LHCN-M2 (cell line): ENCODE results near the gene CDR2. TPM values are rescaled to one million over a fixed set of nuclear protein-coding genes. Genes with fewer than 3 reads are reported as not detected.
"Not testable (repeated sequence)": the region's sequence is repeated elsewhere in the genome, so short reads cannot be mapped to it uniquely, and the experiment has no call there.

Experiments used
- DNase-seq: peaks from one replicate; pipeline ENCODE4 v3.0.0-alpha.2; 2012; ENCODE audit warnings: low read depth
- polyA plus RNA-seq: library from polyadenylated mRNA; unstranded; fragments of >200 nt; gene quantifications from one replicate; pipeline ENCODE4 v1.2.1, GENCODE V29; 2012; ENCODE audit warnings: missing spikeins
- total RNA-seq: library from RNA; depleted of rRNA; stranded (reverse); fragments of >200 nt; gene quantifications from 2 replicates; pipeline ENCODE4 v1.2.3, GENCODE V29; 2014; rRNA removed

CDR2 gene
- total RNA-seq: 21.7 and 24.2 TPM in 2 replicates
- polyA plus RNA-seq: 15.5 TPM

DNA sequence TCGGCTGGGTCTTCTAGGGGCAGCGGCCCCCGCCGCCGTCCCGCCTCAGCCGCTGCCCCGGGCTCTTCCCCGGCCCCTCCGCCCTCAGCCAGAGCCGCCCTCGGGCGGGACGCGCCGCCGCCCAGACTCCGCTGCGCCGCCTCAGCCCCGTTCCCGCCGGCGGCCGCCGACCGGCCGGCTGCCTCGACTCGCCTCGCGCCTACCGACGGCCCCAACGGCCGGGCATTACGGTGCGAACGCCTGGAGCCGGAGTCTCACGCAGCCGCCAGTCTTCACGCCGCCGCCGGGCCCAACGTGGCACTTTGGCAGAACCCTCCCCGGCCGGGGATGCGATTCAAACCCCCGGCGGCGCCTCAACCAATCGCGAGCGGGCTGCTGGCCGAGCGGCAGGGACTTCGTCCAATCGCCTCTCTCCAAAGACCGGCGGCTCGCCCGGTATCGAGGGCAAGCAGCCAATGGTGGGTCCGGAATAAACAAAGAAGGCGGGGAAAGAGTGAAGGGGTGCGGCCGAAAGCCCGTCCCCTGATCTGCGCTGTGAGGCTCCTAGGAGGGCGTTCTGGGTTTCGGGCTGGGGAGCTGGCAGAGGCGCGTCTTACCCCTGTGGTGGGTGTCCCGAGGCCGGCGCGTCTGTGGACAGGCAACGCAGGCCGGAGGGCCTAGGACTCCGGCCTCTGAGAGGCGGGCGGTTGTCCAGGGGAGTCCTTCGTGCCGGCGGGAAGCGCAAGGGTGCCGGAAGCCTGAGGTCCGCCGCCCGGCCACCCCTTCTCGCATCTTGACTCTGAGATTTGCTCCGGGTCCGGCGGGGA is at the start of gene CDR2:
CDR2 (minus strand) TSS at position 309 of the 806 bp plus-strand sequence. CDS start 310 bp downstream, outside the sequence.
- peak; percentile 95 for DNase-seq

DNA sequence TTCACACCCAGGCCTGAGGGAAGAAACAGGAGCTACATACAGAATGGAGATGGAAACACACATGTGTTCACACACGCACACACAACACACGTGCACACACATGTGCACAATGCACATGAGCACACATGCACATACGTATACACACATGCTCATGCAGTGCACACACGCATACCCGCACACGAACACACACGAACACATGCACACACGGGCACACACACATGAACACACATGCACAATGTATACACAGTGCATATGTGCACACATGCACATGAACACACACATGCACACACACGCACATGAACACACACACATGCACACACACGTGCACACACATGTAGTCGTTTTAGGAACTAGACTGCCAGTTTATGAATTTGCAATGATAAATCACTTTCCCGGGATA is 49.3 kb upstream of the CDR2 start:
- DNase-seq: no peak

DNA sequence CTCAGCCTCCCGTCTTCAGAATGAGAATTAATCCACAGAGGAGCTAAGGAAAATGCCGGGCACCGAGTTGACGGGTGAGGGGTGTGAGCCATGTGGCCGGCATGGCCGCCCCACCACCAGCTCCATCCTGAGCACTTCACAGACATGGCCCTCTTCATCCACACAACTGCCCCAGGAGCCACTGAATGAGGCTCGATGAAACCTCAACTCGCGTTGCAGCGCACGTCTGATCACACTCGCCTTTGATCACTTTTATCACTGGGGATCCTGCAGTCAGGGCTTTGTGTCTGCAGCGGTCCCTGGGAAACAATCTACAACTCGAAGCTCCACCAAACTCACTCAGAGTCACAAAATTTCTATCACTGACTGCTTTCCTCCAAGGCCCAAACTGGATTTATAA is 46.7 kb upstream of the CDR2 start:
- DNase-seq: no peak

DNA sequence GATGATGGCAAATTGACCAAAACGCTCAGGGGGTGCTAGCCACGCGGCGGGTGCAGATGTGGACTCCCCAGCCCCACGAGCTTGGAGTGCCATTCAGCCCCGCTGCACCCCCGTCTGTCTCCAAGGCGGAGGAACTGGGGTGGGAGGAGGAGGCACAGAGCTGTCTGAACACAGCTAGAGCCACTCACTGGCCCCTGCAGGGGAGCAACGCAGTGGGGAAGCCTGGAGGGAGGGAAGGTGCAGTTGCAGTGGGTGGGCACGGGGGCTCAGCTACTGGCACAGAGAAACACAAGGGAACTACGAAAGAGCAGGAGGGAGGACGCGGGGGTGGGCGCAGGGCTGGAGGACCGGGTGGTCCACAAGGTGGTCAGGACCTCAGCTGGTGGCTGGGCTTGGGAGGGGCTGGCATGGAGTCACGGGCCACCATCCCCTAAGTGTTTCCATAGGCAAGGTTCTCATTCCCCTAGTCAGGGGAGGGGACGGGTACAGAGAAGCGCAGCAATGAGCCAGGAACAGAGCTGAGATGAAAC is 46.3 kb upstream of the CDR2 start:
- DNase-seq: no peak

DNA sequence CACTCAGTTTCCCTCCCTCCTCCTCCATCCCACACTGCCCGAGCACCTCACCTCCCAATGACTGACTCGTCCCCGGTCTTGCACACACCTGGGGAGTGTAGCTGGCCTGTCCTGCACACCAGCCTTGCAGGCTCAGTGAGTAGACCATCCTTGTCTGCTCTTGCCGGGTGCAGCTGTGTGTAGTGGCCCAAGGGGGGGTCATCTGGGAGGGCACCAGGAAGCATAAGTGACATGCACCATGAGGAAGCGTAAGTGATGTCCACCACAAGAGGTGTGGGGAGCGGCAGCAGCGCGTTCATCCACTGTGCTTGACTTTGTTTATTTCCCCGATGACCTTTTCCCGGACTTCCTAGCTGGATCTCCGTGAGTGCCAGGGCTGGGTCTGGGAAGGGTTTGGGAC is 45.5 kb upstream of the CDR2 start:
- no peak for DNase-seq

DNA sequence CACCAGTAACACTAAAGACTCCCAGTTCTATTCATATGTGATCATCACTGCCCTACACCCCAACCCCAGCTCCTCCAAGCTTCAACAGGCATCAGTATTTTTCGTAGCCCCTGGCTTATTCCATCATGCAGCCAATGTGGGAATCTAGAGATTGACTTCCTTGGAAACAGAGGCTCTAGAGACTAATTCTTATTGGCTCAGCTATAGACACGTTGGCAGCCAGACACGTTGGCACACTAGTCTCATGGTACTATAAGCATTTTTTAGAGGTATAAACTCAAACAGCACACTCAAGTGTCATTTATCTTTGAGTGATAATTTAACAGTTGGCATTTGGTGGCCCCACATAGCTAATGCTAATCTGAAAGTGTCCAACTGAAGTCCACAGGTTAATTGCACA is 44.4 kb upstream of the CDR2 start:
- DNase-seq: no peak

DNA sequence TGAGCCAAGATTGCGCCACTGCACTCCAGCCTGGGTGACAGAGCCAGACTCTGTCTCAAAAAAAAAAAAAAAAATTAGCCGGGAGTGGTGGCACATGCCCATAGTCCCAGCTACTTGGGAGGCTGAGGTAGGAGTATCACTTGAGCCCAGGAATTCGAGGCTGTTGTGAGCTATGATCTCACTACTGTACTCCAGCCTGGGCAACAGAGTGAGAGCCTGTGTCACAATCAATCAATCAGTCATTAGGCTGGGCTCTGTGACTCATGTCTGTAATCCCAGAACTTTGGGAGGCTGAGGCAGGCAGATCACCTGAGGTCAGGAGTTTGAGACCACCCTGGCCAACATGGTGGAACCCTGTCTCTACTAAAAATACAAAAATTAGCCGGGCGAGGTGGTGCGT is 43.4 kb upstream of the CDR2 start:
- not testable (repeated sequence) for DNase-seq

DNA sequence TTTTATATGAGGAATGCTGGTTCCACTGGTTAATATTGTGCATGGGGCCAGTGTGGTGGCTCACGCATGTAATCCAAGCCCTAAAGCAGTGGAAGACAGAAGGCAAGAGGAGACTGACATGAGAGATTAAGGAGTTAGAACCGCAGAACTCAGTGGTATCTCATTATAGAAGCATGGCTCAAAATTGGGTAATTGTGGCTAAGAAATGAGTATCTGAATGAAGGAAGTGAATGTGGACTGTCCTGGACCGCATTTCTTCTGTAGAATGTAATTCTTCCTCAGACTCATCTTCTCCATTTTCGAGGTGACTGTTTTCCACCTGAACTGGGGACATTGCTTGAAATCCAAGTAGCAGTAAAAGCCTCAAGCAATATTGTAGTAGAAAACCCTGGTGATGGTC is 42.6 kb upstream of the CDR2 start:
- DNase-seq: no peak

DNA sequence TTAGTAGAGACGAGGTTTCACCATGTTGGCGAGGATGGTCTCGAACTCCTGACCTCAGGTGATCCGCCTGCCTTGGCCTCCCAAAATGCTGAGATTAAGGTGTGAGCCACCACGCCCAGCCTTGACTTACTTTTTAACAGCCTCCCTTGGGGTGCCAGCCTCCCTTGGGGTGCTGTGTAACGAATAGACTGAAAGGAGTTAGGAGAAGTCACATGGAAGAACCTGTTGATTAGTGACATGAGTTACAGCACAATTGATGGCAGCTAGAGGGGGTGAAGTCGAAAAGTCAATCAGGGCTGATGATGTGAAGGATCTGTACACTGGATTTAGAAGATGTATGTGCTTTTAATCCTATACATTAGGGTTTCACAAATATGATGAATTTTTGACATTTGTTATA is 39.4 kb upstream of the CDR2 start:
- DNase-seq: no peak

DNA sequence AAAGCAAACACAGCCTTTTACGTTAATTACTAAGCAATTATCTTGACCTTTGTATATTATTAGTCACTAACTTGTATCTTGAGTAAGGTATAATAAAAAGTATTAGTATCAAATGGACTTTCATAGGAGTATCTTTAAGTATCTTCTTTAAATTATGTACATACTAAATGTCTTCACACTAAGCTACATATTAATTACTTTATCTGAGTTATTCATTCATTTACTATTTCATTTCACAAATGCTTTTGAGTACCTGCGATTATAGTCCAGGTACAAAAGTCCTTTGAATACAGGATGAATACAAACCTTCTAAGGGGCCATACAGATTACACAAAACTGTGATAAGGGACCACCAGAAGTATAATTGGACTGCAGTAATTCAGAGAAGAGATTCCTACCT is 33.1 kb upstream of the CDR2 start:
- no peak for DNase-seq

DNA sequence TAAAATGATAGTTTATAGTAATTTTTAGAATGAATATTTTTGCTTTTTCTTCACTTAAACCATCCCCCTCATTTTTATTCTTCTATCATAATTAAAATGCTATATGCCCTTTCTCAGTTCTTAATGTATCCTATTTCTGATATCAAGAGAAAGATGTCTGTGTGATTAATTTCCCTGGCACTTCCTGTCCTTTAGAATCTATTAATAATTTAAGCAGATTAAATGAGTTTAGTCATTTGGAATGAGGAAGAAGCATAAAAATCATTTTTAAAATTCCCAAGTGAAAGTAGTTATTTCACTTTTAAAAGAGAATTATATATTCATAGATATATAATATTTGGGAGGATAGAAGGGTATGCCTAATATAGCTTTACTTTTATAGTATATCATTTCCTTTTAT is 27.8 kb upstream of the CDR2 start:
- no peak for DNase-seq

DNA sequence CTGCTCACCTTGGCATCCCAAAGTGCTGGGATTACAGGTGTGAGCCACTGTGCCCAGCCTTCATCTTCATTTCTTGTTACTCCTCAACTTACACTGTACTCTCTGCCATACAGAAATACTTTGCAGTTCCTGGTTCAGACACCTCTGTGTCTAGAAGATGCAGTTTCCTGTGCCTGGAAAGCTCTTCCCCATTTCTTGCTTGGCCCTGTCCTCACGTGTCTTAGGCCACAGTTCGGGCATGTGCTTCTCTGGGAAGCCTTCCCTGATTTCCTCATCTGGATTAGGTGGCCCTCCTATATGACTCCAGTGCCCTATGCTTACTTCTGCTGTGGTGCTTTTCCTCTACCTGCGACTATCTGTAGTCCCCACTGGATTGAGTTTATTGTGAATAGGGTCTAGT is 26.5 kb upstream of the CDR2 start:
- DNase-seq: no peak

DNA sequence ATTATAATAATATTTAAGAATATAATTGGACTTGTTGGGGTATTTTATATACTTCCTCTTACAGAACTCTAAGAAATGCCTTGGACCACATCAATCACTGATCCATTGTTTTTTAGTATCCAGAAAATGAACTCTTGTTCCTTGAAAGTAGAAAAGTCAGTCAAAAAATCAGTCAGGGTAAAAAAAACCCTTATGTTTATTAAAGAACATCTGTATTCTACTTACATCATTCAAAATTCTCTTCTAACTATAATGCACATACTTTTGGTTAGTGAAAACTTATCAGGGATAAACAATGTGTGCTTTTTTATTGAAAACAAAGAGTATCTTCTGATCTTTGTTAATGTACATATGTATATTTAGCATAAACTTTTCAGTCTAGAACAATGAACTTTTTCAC is 23.5 kb upstream of the CDR2 start:
- DNase-seq: no peak

DNA sequence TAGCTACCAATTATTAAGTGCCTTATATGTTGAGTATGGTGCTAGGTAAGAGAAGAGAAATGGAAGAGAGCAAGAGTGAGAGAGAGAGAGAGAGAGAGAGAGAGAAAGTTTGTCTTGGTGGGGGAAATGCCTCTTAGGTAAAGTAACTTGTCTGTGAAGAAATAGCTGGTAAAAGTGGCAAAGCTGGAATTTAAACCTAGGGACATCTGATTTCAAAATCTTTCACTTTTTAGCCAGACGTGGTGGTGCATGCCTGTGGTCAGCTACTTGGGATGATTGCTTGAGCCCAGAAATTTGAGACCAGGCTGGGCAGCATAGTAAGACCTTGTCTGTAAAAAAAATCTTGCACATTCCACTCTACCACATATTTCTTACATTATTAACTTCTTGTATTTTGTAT is 23.0 kb upstream of the CDR2 start:
- peak; percentile 95 for DNase-seq

DNA sequence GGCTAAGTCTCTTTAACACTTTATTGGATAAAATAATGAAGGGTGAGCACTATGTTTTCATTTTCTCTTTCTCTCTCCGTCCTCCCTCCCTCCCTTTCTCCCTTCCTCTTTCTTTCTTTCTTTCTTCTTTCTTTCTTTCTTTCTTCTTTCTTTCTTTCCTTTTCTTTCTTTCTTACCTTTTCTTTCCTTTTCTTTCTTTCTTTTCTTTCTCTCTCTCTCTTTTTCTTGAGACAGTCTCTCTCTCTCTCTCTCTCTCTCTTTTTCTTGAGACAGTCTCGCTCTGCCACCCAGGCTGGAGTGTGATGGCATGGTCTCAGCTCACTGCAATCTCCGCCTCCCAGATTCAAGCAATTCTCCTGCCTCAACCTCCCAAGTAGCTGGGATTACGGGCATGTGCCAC is 21.5 kb upstream of the CDR2 start:
- DNase-seq: no peak

DNA sequence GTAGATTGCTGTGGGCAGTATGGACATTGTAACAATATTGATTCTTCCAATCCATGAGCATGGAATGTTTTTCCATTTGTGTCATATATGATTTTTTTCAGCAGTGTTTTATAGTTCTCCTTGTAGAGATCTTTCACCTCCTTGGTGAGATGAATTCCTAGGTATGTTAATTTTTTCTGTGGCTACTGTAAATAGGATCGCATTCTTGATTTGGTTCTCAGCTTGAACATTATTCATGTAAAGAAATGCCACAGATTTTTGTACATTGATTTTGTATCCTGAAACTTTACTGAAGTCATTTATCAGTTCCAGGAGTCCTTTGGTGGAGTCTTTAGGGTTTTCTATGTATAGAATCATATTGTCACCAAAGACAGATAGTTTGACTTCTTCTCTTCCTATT is 19.7 kb upstream of the CDR2 start:
- no peak for DNase-seq

DNA sequence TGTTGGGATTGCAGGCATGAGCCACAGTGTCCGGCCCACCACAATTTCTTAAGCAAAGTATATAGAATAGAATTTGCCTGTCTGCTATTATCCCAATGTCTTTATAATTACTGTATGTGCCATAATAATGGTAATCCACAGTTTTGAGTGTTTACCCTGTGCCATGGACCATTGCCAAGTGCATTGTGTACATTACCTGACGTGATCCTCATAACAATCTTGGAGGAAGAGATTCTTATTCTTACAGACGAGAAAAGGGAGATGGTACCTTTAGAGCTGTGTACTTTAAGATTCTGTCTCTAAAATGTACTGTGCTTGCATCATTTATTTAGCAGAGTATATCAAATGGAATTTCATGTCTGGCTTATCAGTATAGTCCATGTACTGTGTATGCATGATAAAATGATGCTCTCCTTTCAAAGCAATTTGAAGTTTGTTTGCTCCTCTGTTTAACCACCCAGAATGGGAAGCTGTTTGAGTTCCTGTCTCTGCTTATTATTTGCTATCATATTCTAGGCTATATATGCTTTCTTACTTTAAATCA is 13.8 kb upstream of the CDR2 start:
- no peak for DNase-seq

DNA sequence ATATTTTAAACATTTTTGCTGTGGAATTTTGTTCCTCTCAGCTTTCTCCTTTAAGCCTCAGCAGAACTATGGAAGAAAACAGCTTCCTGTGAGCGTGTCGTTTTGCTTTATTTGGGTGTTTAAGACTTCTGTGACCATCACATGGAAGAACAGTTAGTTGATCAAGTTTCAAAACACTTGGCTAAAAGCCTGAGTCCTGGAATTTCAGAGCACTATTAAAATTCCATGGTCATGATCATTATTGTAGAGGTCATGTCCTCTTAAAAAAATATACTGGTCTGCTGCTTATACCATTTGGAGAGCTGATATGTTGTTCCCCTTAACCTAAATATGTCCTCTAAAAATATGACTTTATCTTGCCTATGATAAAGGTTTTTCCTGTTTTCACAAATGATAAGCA is 12.6 kb upstream of the CDR2 start:
- peak; percentile 92 for DNase-seq

DNA sequence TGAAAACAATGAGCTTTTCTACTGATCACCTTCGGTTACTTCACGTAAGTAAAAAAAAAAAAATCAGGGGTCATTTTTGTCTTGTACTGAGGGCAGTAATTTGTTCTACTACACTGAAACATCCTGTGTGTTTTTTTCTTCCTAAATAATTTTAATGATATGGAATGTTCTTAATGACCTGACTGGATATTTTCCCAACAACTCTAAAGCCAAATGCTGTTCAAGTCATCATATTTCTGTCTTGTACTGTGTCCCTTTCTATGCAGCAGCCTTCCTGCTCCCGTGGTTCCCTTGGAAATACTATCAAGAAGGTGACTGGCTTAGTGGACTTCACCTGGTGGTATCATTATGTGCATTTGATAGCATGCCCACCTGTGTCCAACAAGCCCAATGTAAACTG is 10.8 kb upstream of the CDR2 start:
- no peak for DNase-seq

DNA sequence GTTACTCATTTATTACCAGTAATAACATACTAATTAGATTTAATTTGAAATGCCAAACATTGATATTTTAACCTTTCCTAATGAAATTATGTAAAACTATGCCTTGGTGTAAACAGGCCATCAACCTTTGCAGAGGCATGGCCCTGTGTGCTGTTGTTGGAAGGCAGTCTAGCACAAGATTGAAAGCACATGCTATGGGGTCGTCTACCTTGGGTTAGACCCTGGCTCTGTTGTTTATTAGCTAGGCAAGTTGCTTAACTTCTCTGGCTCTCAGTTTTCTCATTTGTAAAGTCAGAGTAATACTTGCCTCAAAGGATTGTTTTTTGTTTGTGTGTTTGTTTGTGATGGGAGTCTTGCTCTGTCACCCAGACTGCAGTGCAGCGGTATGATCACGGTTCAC is 9.4 kb upstream of the CDR2 start:
- no peak for DNase-seq

DNA sequence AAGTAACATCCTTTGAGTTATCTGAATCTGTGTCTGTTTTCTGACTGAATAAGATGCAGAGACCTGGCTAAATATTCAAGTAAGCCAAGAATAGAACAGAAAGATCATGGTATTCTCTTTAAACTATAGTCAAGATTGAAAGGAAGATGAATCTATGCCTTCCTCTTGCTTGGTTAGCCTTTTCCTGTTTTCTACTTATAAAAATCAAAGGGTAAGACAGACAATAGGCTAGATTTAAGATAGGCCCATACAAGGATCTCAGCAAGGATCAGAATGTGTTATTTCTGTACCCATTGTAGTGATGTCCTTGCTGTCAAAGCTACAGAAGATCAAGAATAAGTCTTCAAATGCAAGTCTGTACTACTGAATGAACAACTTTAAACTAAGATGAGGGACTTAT is 7.0 kb upstream of the CDR2 start:
- DNase-seq: no peak

DNA sequence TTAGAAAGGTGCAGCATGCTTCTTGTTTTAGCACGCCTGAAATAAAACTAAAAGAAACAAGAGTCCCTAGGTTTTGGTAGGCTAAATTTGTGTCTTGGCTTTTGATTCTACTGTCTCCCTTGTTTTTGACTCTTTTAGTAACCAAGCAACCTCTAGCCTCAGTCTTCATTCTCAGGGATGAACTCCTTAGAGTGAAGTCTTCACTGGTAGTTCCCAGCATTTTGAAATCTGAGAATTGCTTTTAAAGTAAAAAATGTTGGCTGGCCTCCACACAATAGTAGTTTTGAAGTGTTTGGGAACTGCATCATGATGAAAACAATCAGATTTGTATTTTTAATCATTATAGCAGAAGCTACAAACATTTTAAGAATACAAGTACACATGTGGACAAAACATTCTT is 6.1 kb upstream of the CDR2 start:
- DNase-seq: no peak

DNA sequence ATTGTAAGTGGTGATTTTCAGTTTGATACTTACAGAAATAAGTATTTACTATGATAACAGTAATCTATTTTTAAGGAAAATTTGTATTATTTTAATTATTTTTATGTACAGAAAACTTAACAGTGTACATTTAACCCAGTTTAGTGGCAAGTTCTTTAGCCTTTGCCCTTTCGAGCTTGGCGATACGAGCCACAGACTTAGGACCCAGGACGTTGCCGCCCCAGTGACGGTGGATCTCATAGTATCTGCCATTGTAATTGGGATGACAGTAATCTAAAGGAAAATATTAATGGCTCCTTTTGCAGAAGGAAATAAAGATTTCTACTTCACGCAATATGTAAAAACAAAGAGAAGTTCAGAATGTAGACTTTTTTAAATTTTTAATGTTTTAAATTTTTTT is 5.2 kb upstream of the CDR2 start:
- no peak for DNase-seq
